HepG2 (cell line): Measurements from ENCODE around the gene MEGF6. TPM values are rescaled to one million over a fixed set of nuclear protein-coding genes. Genes with fewer than 3 reads are reported as not detected.

ENCODE experiments used
- AHDC1 ChIP-seq: sonication (generic); formaldehyde crosslinking; IDR thresholded peaks from 2 replicates; pipeline ENCODE4 v1.5.1; 2020; ENCODE audit warnings: mild to moderate bottlenecking, missing genetic modification reagents, borderline replicate concordance
- GATAD1 ChIP-seq: IDR thresholded peaks from 2 replicates; pipeline ENCODE4 v1.6.1; 2016; ENCODE audit warnings: missing genetic modification reagents, missing compliant biosample characterization
- IRF9 ChIP-seq: sonication (generic); formaldehyde crosslinking; IDR thresholded peaks from 2 replicates; pipeline ENCODE4 v1.8.0; 2022; ENCODE audit warnings: missing genetic modification reagents, mild to moderate bottlenecking, borderline replicate concordance
- KAT2B ChIP-seq: fragments of 150-350 bp; IDR thresholded peaks from 2 replicates; pipeline ENCODE4 v1.6.1; 2014; ENCODE audit warnings: low read depth, low read length, borderline replicate concordance
- NAIF1 ChIP-seq: sonication (generic); formaldehyde crosslinking; IDR thresholded peaks from 2 replicates; pipeline ENCODE4 v1.5.0; 2020; ENCODE audit warnings: mild to moderate bottlenecking, missing genetic modification reagents, borderline replicate concordance
- ZBTB21 ChIP-seq: sonication (generic); formaldehyde crosslinking; IDR thresholded peaks from 2 replicates; pipeline ENCODE4 v1.4.0; 2020; ENCODE audit warnings: missing genetic modification reagents
- ZNF563 ChIP-seq: sonication (generic); formaldehyde crosslinking; IDR thresholded peaks from 2 replicates; pipeline ENCODE4 v1.8.0; 2022; ENCODE audit warnings: mild to moderate bottlenecking, moderate library complexity, missing genetic modification reagents
- ZNF609 ChIP-seq: sonication (generic); formaldehyde crosslinking; IDR thresholded peaks from 2 replicates; pipeline ENCODE4 v1.4.0; 2020; ENCODE audit warnings: mild to moderate bottlenecking, missing genetic modification reagents, borderline replicate concordance
- ZNF670 ChIP-seq: sonication (generic); formaldehyde crosslinking; IDR thresholded peaks from 2 replicates; pipeline ENCODE4 v1.8.0; 2022; ENCODE audit warnings: mild to moderate bottlenecking, missing genetic modification reagents, borderline replicate concordance
- polyA plus RNA-seq, 8 experiments: library from polyadenylated mRNA; depleted of rRNA in 3 of 8; stranded (reverse) in 7 of 8; unstranded in 1 of 8; fragments of >200 nt; fragmentation: Illumina TruSeq in 4 of 8; extraction: Trizol in 4 of 8; gene quantifications; 2 replicates each; pipeline versions ENCODE4 v1.2.1 to v1.2.3, GENCODE V29; 2011 to 2016; ENCODE audit warnings: low read depth in 4 of 8, missing spikeins in 1 of 8, mixed read lengths in 1 of 8; ENCODE audit not compliant: insufficient read depth in 1 of 8
- total RNA-seq, 5 experiments: library from RNA; depleted of rRNA; stranded (reverse); fragments of >200 nt; fragmentation: Illumina TruSeq; extraction: Trizol; gene quantifications; 2 replicates each; pipeline ENCODE4 v1.2.3, GENCODE V29; 2016; ENCODE audit warnings: low read depth in 1 of 5
- TF ChIP-seq, protein P1 (sequence below): sonication (generic); formaldehyde crosslinking; IDR thresholded peaks from 2 replicates; pipeline ENCODE4 v1.4.0; 2020; ENCODE audit warnings: low read depth, missing genetic modification reagents

The MEGF6 gene
- total and polyA plus RNA-seq, 2 of the 13 experiments (the other 11 are each of a cell fraction or from before 2014, with no cell fraction given): 1.9 TPM

GRCh38 chr1:3453203-3453761 lies 158.0 kb downstream of the MEGF6 start (continued):
- TF ChIP-seq IRF9 (CRISPR knock-in tag) (no peak), ZNF670 (CRISPR knock-in tag) (no peak), ZNF609 (CRISPR knock-in tag) (peak; percentile 41; the same call in 1 of the 2 replicates), NAIF1 (no peak), GATAD1 (CRISPR knock-in tag) (no peak), ZNF563 (0 out of 2 replicates have a peak, but pooled peaks have one; percentile 35), ZBTB21 (CRISPR knock-in tag) (no peak), AHDC1 (CRISPR knock-in tag) (no peak), KAT2B (no peak)
- TF ChIP-seq, protein P1, sequence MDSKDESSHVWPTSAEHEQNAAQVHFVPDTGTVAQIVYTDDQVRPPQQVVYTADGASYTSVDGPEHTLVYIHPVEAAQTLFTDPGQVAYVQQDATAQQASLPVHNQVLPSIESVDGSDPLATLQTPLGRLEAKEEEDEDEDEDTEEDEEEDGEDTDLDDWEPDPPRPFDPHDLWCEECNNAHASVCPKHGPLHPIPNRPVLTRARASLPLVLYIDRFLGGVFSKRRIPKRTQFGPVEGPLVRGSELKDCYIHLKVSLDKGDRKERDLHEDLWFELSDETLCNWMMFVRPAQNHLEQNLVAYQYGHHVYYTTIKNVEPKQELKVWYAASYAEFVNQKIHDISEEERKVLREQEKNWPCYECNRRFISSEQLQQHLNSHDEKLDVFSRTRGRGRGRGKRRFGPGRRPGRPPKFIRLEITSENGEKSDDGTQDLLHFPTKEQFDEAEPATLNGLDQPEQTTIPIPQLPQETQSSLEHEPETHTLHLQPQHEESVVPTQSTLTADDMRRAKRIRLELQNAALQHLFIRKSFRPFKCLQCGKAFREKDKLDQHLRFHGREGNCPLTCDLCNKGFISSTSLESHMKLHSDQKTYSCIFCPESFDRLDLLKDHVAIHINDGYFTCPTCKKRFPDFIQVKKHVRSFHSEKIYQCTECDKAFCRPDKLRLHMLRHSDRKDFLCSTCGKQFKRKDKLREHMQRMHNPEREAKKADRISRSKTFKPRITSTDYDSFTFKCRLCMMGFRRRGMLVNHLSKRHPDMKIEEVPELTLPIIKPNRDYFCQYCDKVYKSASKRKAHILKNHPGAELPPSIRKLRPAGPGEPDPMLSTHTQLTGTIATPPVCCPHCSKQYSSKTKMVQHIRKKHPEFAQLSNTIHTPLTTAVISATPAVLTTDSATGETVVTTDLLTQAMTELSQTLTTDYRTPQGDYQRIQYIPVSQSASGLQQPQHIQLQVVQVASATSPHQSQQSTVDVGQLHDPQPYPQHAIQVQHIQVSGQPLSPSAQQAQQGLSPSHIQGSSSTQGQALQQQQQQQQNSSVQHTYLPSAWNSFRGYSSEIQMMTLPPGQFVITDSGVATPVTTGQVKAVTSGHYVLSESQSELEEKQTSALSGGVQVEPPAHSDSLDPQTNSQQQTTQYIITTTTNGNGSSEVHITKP: 0 out of 2 replicates have a peak, but pooled peaks have one; percentile 25
